PFSK-1 (cell line): ENCODE measurements around the gene RIPOR2.

ENCODE experiments used
- FOXP2 ChIP-seq: optimal IDR thresholded peaks from 2 replicates; pipeline ENCODE3; 2011; ENCODE audit warnings: borderline replicate concordance, control low read depth, inconsistent platforms; ENCODE audit not compliant: insufficient read depth; ENCODE audit errors: extremely low read length, extremely low read depth
- POLR2AphosphoS5 ChIP-seq: IDR thresholded peaks from 2 replicates; pipeline ENCODE4 v1.6.1; 2012; ENCODE audit warnings: low read depth, mild to moderate bottlenecking, control low read depth, low read length, moderate library complexity
- REST ChIP-seq, 2 experiments: IDR thresholded peaks; 2 replicates each; pipeline versions ENCODE4 v1.6.1 to v1.8.0; 2011 to 2012; ENCODE audit warnings: low read depth in 2 of 2, low read length in 2 of 2, control low read depth in 1 of 2, inconsistent platforms in 1 of 2, mild to moderate bottlenecking in 1 of 2, moderate library complexity in 1 of 2; ENCODE audit not compliant: insufficient read depth in 1 of 2
- SIN3A ChIP-seq: IDR thresholded peaks from 2 replicates; pipeline ENCODE4 v1.6.1; 2012; ENCODE audit warnings: mild to moderate bottlenecking, low read length, moderate library complexity, borderline replicate concordance; ENCODE audit not compliant: insufficient read depth
- TAF1 ChIP-seq: IDR thresholded peaks from 2 replicates; pipeline ENCODE4 v1.6.1; 2012; ENCODE audit warnings: low read length, control low read depth, borderline replicate concordance; ENCODE audit not compliant: insufficient read depth

Gene RIPOR2

DNA sequence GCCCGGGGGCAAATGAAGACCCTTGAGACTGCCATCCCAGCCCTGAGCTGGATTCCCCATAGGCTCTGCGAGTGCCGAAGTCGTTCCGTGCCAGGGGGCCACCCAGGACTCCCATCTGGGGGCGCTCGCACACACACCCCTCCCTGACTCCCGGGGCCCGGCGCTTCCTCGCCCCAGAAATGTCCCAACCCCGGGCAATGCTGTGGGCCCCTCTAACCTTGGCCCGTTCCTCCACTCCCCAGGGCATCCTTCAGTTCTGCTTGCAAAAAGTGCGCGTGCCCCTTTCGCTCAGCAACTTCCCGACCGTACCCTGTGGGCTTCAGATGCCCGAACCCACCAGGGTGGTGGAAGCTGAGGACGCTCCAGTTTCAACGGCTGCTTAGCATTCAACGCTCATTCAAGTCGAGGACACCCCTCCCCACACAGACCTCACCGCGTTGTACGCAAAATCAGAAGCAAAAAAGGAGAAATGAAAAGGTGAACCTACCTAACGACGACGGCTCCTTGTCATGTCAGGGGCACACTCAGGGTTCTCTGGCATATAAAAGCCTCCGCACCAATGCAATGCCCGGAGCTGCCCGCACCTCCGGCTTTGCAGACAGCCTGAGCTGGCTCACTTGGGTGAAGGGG lies 25.3 kb downstream of the RIPOR2 start:
- no peak for TF ChIP-seq SIN3A
- no peak for TF ChIP-seq REST (IDR thresholded peaks at IDR 0.05; ENCODE audit: insufficient read depth in 1 of 2, low read depth in 2 of 2, low read length in 2 of 2)
- TF ChIP-seq POLR2AphosphoS5, result no peak
- TF ChIP-seq TAF1, result no peak
- TF ChIP-seq FOXP2, result no peak

GRCh38 chr6:24909241-24910216 lies 26.2 kb downstream of the RIPOR2 start:
- TF ChIP-seq POLR2AphosphoS5 (no peak), SIN3A (no peak), FOXP2 (no peak), REST (IDR thresholded peaks at IDR 0.05; ENCODE audit: insufficient read depth in 1 of 2, low read depth in 2 of 2, low read length in 2 of 2) (no peak), TAF1 (no peak)

DNA sequence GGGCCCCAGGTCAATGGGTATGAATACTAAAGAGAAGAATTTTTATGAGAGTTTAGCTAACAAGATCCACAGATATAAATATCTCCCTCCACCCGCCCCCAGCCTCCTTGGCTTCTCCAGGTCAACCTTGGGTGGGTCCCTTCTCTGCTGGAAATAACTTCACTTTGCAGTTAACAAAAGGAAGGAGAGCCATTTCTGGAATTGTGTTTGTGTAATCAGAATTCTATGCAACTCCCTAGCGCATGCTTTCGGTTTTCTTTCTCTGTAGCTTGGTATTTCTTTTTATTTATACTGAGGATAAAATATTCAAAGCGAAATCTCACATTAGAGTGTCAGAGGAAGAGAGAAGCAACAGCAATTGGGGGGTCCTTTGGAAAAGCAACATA lies 27.1 kb downstream of the RIPOR2 start:
- TF ChIP-seq REST (IDR thresholded peaks at IDR 0.05; ENCODE audit: insufficient read depth in 1 of 2, low read depth in 2 of 2, low read length in 2 of 2) (no peak), SIN3A (no peak)

DNA sequence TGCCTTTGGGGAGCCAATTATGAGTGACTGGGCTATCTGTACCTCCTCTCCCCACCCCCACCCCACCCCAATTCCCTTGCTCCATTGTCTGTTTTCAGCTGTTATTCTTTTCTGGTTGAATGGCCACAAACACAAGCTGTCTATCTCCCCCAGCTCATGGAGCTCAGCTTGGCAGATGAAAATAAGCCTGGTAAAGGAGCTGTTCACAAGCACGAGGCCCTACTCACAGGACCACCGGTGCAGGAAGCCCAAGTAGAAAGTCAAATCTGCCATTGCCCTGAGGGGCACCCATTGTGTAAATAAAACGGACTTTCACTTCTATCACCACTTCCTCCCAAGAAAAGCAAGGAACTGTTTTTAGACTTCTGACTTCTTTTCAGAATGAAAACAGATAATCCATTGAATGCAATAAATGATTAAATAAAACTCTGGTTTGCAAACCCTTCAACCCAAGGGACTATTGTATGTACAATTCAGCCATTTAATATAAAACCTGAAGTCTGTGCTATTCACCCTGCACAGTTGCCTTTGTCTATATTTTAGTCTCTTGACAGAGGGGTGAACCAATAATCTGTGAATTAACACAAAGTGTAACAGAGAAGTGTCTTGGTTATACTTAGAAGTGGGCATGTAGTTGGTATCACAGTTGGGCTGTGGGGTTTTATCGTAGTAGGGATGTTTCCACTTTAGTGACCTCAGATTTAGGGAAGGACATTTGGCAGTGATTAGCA lies 27.7 kb downstream of the RIPOR2 start:
- TF ChIP-seq TAF1 (no peak), SIN3A (no peak), REST (IDR thresholded peaks at IDR 0.05; ENCODE audit: insufficient read depth in 1 of 2, low read depth in 2 of 2, low read length in 2 of 2) (no peak), FOXP2 (no peak)
